GM12892 (cell line): ENCODE data around the gene GDPD4.

ENCODE experiments used
- POLR2A ChIP-seq: IDR thresholded peaks from 2 replicates; pipeline ENCODE4 v1.6.1; 2011; ENCODE audit warnings: low read depth, low read length, control low read depth
- POLR2AphosphoS5 ChIP-seq: IDR thresholded peaks from 2 replicates; pipeline ENCODE4 v1.6.1; 2011; ENCODE audit warnings: low read depth, low read length, control low read depth
- TAF1 ChIP-seq: IDR thresholded peaks from 2 replicates; pipeline ENCODE4 v1.6.1; 2011; ENCODE audit warnings: low read depth, mild to moderate bottlenecking, control low read depth, low read length, borderline replicate concordance

DNA sequence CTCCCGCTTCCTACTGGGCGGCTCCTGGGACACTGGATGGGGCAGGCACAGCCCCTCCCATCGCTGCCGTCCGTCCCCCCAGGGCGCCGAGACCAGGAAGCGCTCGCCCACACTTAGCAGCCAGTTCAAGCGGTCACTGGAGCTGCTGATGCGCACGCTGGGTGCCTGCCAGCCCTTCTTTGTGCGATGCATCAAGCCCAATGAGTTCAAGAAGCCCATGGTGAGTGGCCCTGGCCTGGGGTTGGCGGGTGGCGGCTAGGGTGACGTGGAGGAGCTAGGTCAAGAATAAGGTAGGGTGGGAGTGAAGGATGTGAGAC, 128.9 kb downstream of the GDPD4 start:
- TF ChIP-seq TAF1 (no peak), POLR2A (no peak), POLR2AphosphoS5 (no peak)
